MM.1S (cell line): Measurements from ENCODE around the gene GVQW3.

Source experiments
- DNase-seq: peaks from one replicate; pipeline ENCODE4 v3.0.0-alpha.2; 2015
- H2AFZ ChIP-seq: fragments of 300-600 bp; sonication (generic); 2 replicates; pipeline ENCODE4 v1.6.0; 2016; ENCODE audit warnings: antibody characterized with exemption, low read length
- H3F3A ChIP-seq: fragments of 300-600 bp; sonication (generic); 2 replicates; pipeline ENCODE4 v1.6.1; 2016; ENCODE audit warnings: mild to moderate bottlenecking, antibody characterized with exemption, low read length, moderate library complexity, mixed read lengths; ENCODE audit not compliant: insufficient read depth
- H3K27ac ChIP-seq: fragments of 300-600 bp; sonication (generic); 2 replicates; pipeline ENCODE4 v1.5.1; 2016; ENCODE audit warnings: mild to moderate bottlenecking, low read length
- H3K27me3 ChIP-seq: fragments of 300-600 bp; sonication (generic); replicated peaks from 2 replicates; pipeline ENCODE4 v1.6.0; 2016; ENCODE audit warnings: low read length; ENCODE audit not compliant: insufficient read depth
- H3K36me3 ChIP-seq: fragments of 300-600 bp; sonication (generic); replicated peaks from 2 replicates; pipeline ENCODE4 v1.6.1; 2016; ENCODE audit warnings: mild to moderate bottlenecking, low read length, mixed read lengths; ENCODE audit not compliant: insufficient read depth
- H3K4me1 ChIP-seq: fragments of 300-600 bp; sonication (generic); 2 replicates; pipeline ENCODE4 v1.6.1; 2016; ENCODE audit warnings: low read length, mixed read lengths
- H3K4me2 ChIP-seq: fragments of 300-600 bp; sonication (generic); 2 replicates; pipeline ENCODE4 v1.6.0; 2016; ENCODE audit warnings: low read depth, low read length
- H3K4me3 ChIP-seq: fragments of 300-600 bp; sonication (generic); 2 replicates; pipeline ENCODE4 v1.5.1; 2016; ENCODE audit warnings: low read length, mixed read lengths
- H3K79me2 ChIP-seq: fragments of 300-600 bp; sonication (generic); 2 replicates; pipeline ENCODE4 v1.6.1; 2016; ENCODE audit warnings: mixed run types, low read length, mixed read lengths
- H3K9ac ChIP-seq: fragments of 300-600 bp; sonication (generic); 2 replicates; pipeline ENCODE4 v1.6.1; 2016; ENCODE audit warnings: low read length, mixed read lengths
- H3K9me2 ChIP-seq: fragments of 300-600 bp; sonication (generic); replicated peaks from 2 replicates; pipeline ENCODE4 v1.6.1; 2016; ENCODE audit warnings: mild to moderate bottlenecking, low read length, mixed read lengths; ENCODE audit not compliant: insufficient read depth
- H3K9me3 ChIP-seq: fragments of 300-600 bp; sonication (generic); replicated peaks from 2 replicates; pipeline ENCODE4 v1.6.1; 2016; ENCODE audit warnings: mild to moderate bottlenecking, low read length, mixed read lengths; ENCODE audit not compliant: insufficient read depth
- H4K20me1 ChIP-seq: fragments of 300-600 bp; sonication (generic); 2 replicates; pipeline ENCODE4 v1.6.1; 2016; ENCODE audit warnings: mild to moderate bottlenecking, low read length, moderate library complexity, mixed read lengths; ENCODE audit not compliant: insufficient read depth
- EZH2 ChIP-seq: fragments of 300-600 bp; sonication (generic); optimal IDR thresholded peaks from 2 replicates; pipeline ENCODE3; 2017; ENCODE audit warnings: low read depth, mild to moderate bottlenecking, antibody characterized with exemption, low read length, mixed read lengths
- EZH2phosphoT487 ChIP-seq: fragments of 300-600 bp; sonication (generic); IDR thresholded peaks from 2 replicates; pipeline ENCODE4 v1.6.1; 2018; ENCODE audit warnings: antibody characterized with exemption, low read length
- TF ChIP-seq, protein P1 (sequence below): fragments of 300-600 bp; sonication (generic); IDR thresholded peaks from 2 replicates; pipeline ENCODE4 v1.5.1; 2016; ENCODE audit warnings: antibody characterized with exemption, low read length, mixed read lengths

Gene GVQW3

DNA sequence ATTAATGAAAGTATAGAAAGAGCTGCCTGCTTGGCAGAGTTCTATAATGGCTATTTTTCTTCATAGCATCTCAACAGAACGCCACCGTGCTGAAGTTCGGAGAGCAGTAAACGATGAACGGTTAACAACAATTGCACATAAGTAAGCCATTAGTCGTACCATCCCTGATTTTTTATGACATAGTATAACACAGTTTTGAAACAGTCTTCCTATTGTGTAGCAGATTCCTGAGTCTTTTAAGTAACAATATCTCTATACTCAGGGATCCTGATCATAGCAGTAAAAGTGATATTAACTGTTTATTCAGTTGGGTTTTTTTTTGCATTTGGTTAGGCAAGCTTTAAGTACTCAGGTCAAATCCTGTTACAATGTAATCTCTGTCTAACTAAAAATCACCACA, 72.1 kb downstream of the GVQW3 start:
- H3K4me2 ChIP-seq, result no peak overlapping the region
- peaks cover 22% of the 10 kb centered on the region; the same call in 1 of the 2 replicates for H3K79me2 ChIP-seq
- H3K36me3 ChIP-seq, result peaks cover 2% of the 10 kb centered on the region; the same call in 1 of the 2 replicates
- no peak overlapping the region for H3K9ac ChIP-seq
- TF ChIP-seq EZH2 (no peak), EZH2phosphoT487 (no peak)
- TF ChIP-seq, protein P1, sequence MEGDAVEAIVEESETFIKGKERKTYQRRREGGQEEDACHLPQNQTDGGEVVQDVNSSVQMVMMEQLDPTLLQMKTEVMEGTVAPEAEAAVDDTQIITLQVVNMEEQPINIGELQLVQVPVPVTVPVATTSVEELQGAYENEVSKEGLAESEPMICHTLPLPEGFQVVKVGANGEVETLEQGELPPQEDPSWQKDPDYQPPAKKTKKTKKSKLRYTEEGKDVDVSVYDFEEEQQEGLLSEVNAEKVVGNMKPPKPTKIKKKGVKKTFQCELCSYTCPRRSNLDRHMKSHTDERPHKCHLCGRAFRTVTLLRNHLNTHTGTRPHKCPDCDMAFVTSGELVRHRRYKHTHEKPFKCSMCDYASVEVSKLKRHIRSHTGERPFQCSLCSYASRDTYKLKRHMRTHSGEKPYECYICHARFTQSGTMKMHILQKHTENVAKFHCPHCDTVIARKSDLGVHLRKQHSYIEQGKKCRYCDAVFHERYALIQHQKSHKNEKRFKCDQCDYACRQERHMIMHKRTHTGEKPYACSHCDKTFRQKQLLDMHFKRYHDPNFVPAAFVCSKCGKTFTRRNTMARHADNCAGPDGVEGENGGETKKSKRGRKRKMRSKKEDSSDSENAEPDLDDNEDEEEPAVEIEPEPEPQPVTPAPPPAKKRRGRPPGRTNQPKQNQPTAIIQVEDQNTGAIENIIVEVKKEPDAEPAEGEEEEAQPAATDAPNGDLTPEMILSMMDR, result no peak
- no peak for DNase-seq
- no peaks in the 10 kb centered on the region for H3F3A ChIP-seq
- H2AFZ ChIP-seq, result no peak overlapping the region
- H3K9me2 ChIP-seq, result no peaks in the 10 kb centered on the region
- no peaks in the 10 kb centered on the region for H3K27me3 ChIP-seq
- H3K4me1 ChIP-seq, result no peaks in the 10 kb centered on the region
- no peak overlapping the region for H3K4me3 ChIP-seq
- no peaks in the 10 kb centered on the region for H3K9me3 ChIP-seq
- no peaks in the 10 kb centered on the region for H4K20me1 ChIP-seq
- H3K27ac ChIP-seq, result no peak overlapping the region

DNA sequence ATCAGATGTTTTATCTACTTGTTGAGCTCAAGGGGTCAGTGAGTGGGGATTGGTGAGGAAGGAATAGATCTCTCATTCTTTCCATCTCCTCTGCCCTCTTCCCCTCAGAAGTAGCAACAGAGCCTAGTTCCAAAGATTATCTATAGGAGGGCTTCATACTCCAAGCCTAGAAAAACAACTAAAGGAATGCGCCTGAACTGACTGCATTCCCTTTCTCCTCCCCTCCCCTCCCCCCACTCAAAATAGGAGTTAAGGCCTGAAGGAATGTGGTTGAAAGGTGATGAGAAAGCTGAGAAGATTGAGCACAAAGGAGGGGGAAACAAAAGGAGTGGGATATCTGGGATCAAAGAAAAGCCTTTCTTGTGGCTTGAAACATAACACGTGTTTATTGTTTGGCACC, 74.2 kb downstream of the GVQW3 start:
- Histone ChIP-seq H3F3A (no peaks in the 10 kb centered on the region), H3K4me1 (no peaks in the 10 kb centered on the region), H3K27ac (no peak overlapping the region), H3K36me3 (no peaks in the 10 kb centered on the region; the same call in 1 of the 2 replicates), H2AFZ (no peak overlapping the region), H3K9me2 (no peaks in the 10 kb centered on the region), H3K4me3 (no peak overlapping the region), H3K79me2 (0 out of 2 replicates have a peak, but pooled peaks cover 5% of the 10 kb centered on the region), H3K4me2 (no peak overlapping the region), H3K9ac (no peak overlapping the region), H4K20me1 (no peaks in the 10 kb centered on the region), H3K27me3 (no peaks in the 10 kb centered on the region), H3K9me3 (no peaks in the 10 kb centered on the region)
- no peak for TF ChIP-seq EZH2phosphoT487
- no peak for TF ChIP-seq EZH2
- TF ChIP-seq, protein P1, result no peak
- no peak for DNase-seq

DNA sequence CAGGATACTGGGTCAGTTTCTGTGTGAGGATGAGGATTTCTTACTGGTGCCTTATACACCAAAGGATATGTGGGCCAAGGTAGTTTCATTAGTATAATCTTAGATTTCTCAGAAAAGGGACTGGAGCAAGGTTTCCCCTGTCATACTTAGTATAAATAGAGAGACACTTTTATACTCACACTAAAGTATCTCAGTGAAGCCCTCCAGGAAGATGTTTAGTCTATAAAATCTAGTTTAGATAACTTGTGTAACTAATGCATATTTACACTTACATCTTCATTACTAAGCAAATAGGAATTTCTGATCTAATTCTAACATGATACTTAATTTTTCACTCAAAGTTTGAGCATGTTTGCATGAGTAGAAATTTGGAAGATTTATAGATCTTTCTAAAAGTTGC, 74.8 kb downstream of the GVQW3 start:
- no peak overlapping the region for H3K9ac ChIP-seq
- no peak overlapping the region for H3K4me2 ChIP-seq
- H3K4me3 ChIP-seq, result no peak overlapping the region
- H3K27me3 ChIP-seq, result no peaks in the 10 kb centered on the region
- H3F3A ChIP-seq, result no peaks in the 10 kb centered on the region
- 0 out of 2 replicates have a peak, but pooled peaks cover 4% of the 10 kb centered on the region for H3K79me2 ChIP-seq
- H3K27ac ChIP-seq, result no peak overlapping the region
- H4K20me1 ChIP-seq, result no peaks in the 10 kb centered on the region
- H3K9me2 ChIP-seq, result no peaks in the 10 kb centered on the region
- no peak for DNase-seq
- no peak overlapping the region for H2AFZ ChIP-seq
- no peaks in the 10 kb centered on the region for H3K9me3 ChIP-seq
- TF ChIP-seq, protein P1, result no peak
- no peak for TF ChIP-seq EZH2
- no peak for TF ChIP-seq EZH2phosphoT487
- no peaks in the 10 kb centered on the region; the same call in 1 of the 2 replicates for H3K36me3 ChIP-seq
- H3K4me1 ChIP-seq, result no peaks in the 10 kb centered on the region
